Natural killer cell (primary cell): ENCODE data around the gene PLCXD1. TPM values are rescaled to one million over a fixed set of nuclear protein-coding genes. Genes with fewer than 3 reads are reported as not detected.
A peak's percentile ranks its signal among the peaks of the same experiment; 100 is the strongest.

Experiments used
- ATAC-seq, 3 donors: fragments of 150-1000 bp in 2 of 3; fragments of 200-7000 bp in 1 of 3; cut with Tn5 transposase; 1 replicate in 1 of 3; 2 replicates in 2 of 3; pipeline ENCODE4 v1.10.0; 2021; ENCODE audit warnings: mild to moderate bottlenecking in 2 of 3, moderate library complexity in 2 of 3
- DNase-seq, 2 donors: peaks; one replicate each; pipeline versions ENCODE4 v3.0.0 to v3.0.0-alpha.2; 2013 to 2021; ENCODE audit warnings: mixed read lengths in 1 of 2
- H3K27ac ChIP-seq: one replicate; pipeline ENCODE4 v1.5.1; 2013; ENCODE audit warnings: mild to moderate bottlenecking, low read length
- H3K27me3 ChIP-seq: one replicate; pipeline ENCODE4 v1.6.1; 2013; ENCODE audit warnings: low read length; ENCODE audit not compliant: control insufficient read depth, insufficient read depth
- H3K36me3 ChIP-seq: one replicate; pipeline ENCODE4 v1.6.1; 2013; ENCODE audit warnings: low read length; ENCODE audit not compliant: control insufficient read depth, insufficient read depth
- H3K4me1 ChIP-seq: one replicate; pipeline ENCODE4 v1.6.1; 2013; ENCODE audit warnings: low read length; ENCODE audit not compliant: control insufficient read depth, insufficient read depth
- H3K4me3 ChIP-seq: one replicate; pipeline ENCODE4 v1.5.1; 2013; ENCODE audit warnings: low read length
- H3K9me3 ChIP-seq: one replicate; pipeline ENCODE4 v1.6.1; 2013; ENCODE audit warnings: low read length; ENCODE audit not compliant: control insufficient read depth, insufficient read depth
- H3K27ac Mint-ChIP-seq, 2 donors: one replicate each; pipeline ENCODE4 v1.8.0; 2022; ENCODE audit warnings: mild to moderate bottlenecking in 2 of 2, mixed read lengths in 2 of 2, moderate library complexity in 1 of 2
- H3K27me3 Mint-ChIP-seq, 2 donors: one replicate each; pipeline ENCODE4 v1.8.0; 2022; ENCODE audit warnings: low read depth in 2 of 2, mixed read lengths in 2 of 2
- H3K36me3 Mint-ChIP-seq: one replicate; pipeline ENCODE4 v1.8.0; 2022; ENCODE audit warnings: mixed read lengths
- H3K4me1 Mint-ChIP-seq, 2 donors: one replicate each; pipeline ENCODE4 v1.8.0; 2022; ENCODE audit warnings: mixed read lengths in 2 of 2
- H3K4me3 Mint-ChIP-seq: one replicate; pipeline ENCODE4 v1.8.0; 2022; ENCODE audit warnings: mild to moderate bottlenecking, moderate library complexity, mixed read lengths
- H3K9me3 Mint-ChIP-seq, 2 donors: one replicate each; pipeline ENCODE4 v1.8.0; 2022; ENCODE audit warnings: mixed read lengths in 2 of 2
- WGBS: methylation state at CpG from one replicate; pipeline ENCODE4 v1.1.7; 2013; ENCODE audit warnings: missing lambda C conversion rate; ENCODE audit not compliant: insufficient coverage; 5-methylcytosine and 5-hydroxymethylcytosine counted together
- intact Hi-C: fragments of 100-400 bp; cut with micrococcal nuclease; formaldehyde crosslinking; loops from one replicate; pipeline ENCODE4 v1.14.2; 2022
- total RNA-seq, 4 donors: library from RNA; stranded (reverse); fragments of 120-200 nt in 1 of 4; gene quantifications; one replicate each; pipeline versions ENCODE4 v1.2.3 to v1.2.4, GENCODE V29; 2013 to 2022
- TF ChIP-seq, protein P1 (sequence below): fragments of 200-600 bp; IDR thresholded peaks from one replicate; pipeline ENCODE4 v1.8.0; 2022; ENCODE audit warnings: antibody characterized with exemption

PLCXD1 gene
- total RNA-seq, 3 donors from 2014 or later (not counting 1 experiment from before 2014, with no cell fraction given), result 16.3 to 20.9 (median 16.6) TPM

DNA sequence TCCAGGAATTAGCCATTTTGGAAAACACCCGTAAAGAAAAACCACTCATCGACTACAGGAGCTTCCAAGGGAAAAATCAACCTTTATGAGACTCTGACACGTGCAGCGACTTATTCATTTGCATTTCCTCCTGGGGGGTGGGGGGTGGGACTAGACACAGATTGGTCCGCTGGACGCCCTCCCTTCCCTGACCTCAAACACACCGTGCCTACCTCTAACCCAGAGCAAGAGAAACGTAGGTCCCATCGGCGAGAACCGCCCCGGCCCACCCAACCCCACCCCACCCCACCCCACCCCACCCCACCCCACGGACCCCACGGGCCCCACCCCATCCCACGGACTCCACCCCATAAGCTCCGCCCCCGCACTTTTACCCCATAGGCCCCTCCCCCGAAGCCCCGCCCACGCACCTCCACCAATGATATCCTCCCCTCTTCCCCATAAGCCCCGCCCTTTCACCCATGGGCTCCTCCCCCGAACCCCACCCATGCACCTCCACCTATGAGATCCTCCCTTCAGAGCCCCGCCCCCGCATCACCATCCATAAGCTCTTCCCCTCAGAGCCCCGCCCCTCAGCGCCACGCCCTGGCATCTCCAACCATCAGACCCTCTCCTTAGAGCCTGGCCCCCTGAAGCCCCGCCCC is 36.4 kb downstream of the PLCXD1 start:
- Mint-ChIP-seq H3K36me3 (no peaks in the 10 kb centered on the region), H3K27me3 (no peaks in the 10 kb centered on the region), H3K9me3 (no peaks in the 10 kb centered on the region), H3K4me3 (peak overlapping the region; percentile 94), H3K4me1 (peaks cover 7 to 29% of the 10 kb centered on the region in 2 donors), H3K27ac (peak overlapping the region; percentile 96)
- TF ChIP-seq, protein P1, sequence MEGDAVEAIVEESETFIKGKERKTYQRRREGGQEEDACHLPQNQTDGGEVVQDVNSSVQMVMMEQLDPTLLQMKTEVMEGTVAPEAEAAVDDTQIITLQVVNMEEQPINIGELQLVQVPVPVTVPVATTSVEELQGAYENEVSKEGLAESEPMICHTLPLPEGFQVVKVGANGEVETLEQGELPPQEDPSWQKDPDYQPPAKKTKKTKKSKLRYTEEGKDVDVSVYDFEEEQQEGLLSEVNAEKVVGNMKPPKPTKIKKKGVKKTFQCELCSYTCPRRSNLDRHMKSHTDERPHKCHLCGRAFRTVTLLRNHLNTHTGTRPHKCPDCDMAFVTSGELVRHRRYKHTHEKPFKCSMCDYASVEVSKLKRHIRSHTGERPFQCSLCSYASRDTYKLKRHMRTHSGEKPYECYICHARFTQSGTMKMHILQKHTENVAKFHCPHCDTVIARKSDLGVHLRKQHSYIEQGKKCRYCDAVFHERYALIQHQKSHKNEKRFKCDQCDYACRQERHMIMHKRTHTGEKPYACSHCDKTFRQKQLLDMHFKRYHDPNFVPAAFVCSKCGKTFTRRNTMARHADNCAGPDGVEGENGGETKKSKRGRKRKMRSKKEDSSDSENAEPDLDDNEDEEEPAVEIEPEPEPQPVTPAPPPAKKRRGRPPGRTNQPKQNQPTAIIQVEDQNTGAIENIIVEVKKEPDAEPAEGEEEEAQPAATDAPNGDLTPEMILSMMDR, result no peak
- intact Hi-C loops, result loop anchor here (1.0 to 2.0 kb wide), 2 partner anchors 35 to 70 kb away; no protein-coding TSS in a partner anchor
- DNase-seq (no peak), ATAC-seq (no peak)
- no peaks in the 10 kb centered on the region for H3K9me3 ChIP-seq
- H3K4me3 ChIP-seq, result peak overlapping the region; percentile 54
- WGBS, result 30% methylated on average over 16 of the region's 28 CpGs
- no peaks in the 10 kb centered on the region for H3K27me3 ChIP-seq
- peak overlapping the region; percentile 92 for H3K27ac ChIP-seq
- H3K4me1 ChIP-seq, result peaks cover 35% of the 10 kb centered on the region
- H3K36me3 ChIP-seq, result peaks cover 26% of the 10 kb centered on the region

GRCh38 chrX:318068-318738 is 37.0 kb downstream of the PLCXD1 start:
- TF ChIP-seq, protein P1, result no peak
- peak overlapping the region; percentile 92 for H3K27ac ChIP-seq
- under 1% methylated on average over 61 of the region's 61 CpGs for WGBS
- H3K4me3 Mint-ChIP-seq, result peak overlapping the region; percentile 94
- peak overlapping the region; percentile 54 for H3K4me3 ChIP-seq
- DNase-seq, result peak; percentile 92 to 99
- H3K9me3 ChIP-seq, result no peaks in the 10 kb centered on the region
- H3K4me1 ChIP-seq, result peaks cover 42% of the 10 kb centered on the region
- intact Hi-C loops, result loop anchor here (1.0 to 2.0 kb wide), 2 partner anchors 35 to 69 kb away; no protein-coding TSS in a partner anchor
- peaks cover 14 to 36% of the 10 kb centered on the region in 2 donors for H3K4me1 Mint-ChIP-seq
- no peaks in the 10 kb centered on the region for H3K9me3 Mint-ChIP-seq
- H3K27ac Mint-ChIP-seq, result peak overlapping the region; percentile 96
- H3K36me3 ChIP-seq, result peaks cover 19% of the 10 kb centered on the region
- no peaks in the 10 kb centered on the region for H3K27me3 ChIP-seq
- peak; percentile 66 to 83 (median 68) for ATAC-seq
- no peaks in the 10 kb centered on the region for H3K27me3 Mint-ChIP-seq
- H3K36me3 Mint-ChIP-seq, result no peaks in the 10 kb centered on the region

DNA sequence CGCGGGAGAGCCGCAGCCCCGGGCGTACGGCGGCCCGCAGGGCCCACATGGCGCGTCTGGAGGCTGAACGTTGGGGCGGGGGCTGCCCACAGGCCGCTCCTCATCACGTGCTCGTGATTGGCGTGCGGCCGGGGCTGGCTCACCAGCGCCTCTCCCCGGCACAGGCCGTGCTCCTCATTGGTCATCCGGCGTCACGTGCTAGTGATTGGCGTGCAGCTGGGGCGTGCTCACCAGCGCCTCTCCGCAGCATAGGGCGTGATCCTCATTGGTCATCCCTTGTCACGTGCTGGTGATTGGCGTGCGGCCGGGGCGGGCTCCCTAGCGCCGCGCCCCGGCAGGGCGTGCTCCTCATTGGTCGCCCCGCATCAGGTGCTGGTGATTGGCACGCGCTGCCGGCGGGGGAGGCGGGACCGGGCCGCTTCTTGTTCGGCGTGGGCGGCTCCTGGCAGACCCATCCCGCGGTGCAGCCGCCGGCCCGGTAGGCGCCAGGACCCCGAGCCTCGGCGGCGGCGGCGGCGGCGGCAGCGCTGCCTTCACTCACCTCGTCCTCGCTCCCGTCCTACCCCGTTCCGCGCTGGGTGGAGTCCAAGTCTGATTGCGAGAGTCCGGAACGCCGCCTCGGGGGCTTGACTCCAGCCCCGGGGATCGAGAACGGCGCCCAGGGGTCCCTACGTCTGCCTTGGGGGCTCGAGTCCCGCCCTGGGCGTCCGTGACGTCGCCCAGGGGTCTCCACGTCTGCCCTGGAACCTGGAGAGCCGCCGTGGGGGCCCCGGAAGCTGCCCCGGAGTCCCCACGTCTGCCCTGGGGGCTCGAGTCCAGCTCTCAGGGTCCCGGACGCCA is 37.8 kb downstream of the PLCXD1 start, which contains the start of gene GTPBP6:
Gene GTPBP6, minus strand, starts transcription at position 58 of the 840 bp plus-strand sequence. Its CDS starts 9 bp downstream, at position 49.
- H3K9me3 Mint-ChIP-seq, result no peaks in the 10 kb centered on the region
- TF ChIP-seq, protein P1, result no peak
- H3K4me3 ChIP-seq, result peak within 1 kb of the TSS; percentile 99

More for the DNA sequence above, 37.8 kb downstream of the PLCXD1 start, which contains the start of gene GTPBP6:
- DNase-seq, result peak; percentile 99 to 100
- Histone ChIP-seq H3K27me3 (no peaks in the 10 kb centered on the region), H3K4me1 (peaks cover 49% of the 10 kb centered on the region), H3K9me3 (no peaks in the 10 kb centered on the region), H3K36me3 (peaks cover 13% of the 10 kb centered on the region), H3K27ac (peak within 1 kb of the TSS; percentile 92)
- peak; percentile 67 to 89 (median 75) for ATAC-seq
- Mint-ChIP-seq H3K27ac (peak within 1 kb of the TSS; percentile 96), H3K4me3 (peak within 1 kb of the TSS; percentile 94), H3K4me1 (peaks cover 18 to 34% of the 10 kb centered on the region in 2 donors), H3K36me3 (no peaks in the 10 kb centered on the region), H3K27me3 (no peaks in the 10 kb centered on the region)
- intact Hi-C loops, result loop anchor here (1.0 to 2.0 kb wide), 2 partner anchors 36 to 68 kb away; no protein-coding TSS in a partner anchor
- under 1% methylated on average over 97 of the region's 97 CpGs for WGBS
